ENCODE data around the gene TMEM229B.

GRCh38 chr14:67442139-67442906 lies 46.2 kb downstream of the TMEM229B start:
- TF ChIP-seq POLR2A (IDR thresholded peaks at IDR 0.05) (no peak), CTCF (IDR thresholded peaks at IDR 0.05) (no peak)

All from vagina (tissue), 2 donors.